Measurements from ENCODE around the gene CACNB4.

CACNB4 gene

DNA sequence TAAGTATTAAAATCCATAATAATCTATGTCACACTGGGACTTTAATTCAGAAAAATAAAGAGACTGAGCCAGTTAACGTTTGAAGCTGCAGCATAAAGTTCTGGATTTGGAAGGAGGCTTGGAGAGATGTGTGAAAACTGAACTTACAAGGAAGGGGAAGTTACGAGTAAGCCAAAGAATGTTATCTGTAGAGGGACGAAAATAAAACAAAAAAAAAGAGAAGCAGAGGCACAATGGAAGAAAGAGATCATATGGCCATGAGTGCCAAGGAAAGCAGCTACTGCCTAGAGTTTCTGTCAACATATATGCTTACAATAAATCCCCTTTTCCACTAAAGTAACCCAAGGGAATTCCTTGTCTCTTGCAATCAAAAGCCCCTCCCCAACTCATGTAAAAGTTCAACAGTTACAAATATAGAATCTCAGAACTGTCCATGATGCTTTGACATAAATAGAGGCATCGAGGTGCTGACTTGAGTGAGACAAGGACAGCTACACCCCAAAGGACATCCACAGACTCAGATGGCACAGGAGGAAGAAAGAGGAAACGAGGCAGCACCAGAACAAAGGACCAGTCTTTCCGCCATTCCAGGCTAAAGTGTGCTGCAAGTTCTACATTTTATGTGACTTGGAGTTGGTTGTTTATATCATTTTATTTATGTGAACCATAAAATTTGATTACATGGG is 254.5 kb downstream of the CACNB4 start:
- no peak for DNase-seq

DNA sequence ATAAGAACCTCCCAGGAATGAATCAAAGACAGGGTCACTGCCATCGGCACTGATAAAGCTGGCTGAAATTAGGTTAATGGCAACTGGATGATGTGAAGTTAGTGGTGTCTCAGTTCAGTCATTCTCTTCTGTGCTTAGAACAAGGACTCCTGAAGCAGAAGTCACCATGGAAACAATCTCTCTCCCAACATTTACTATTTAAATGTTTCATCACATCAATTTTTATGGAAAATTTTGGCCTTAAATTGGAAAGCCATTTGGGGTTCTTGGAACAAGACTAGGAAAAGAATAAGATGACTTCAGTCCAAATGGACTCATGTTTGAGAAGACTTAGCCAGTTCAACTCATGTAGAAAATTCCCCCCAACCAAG is 255.2 kb downstream of the CACNB4 start:
- DNase-seq: no peak

DNA sequence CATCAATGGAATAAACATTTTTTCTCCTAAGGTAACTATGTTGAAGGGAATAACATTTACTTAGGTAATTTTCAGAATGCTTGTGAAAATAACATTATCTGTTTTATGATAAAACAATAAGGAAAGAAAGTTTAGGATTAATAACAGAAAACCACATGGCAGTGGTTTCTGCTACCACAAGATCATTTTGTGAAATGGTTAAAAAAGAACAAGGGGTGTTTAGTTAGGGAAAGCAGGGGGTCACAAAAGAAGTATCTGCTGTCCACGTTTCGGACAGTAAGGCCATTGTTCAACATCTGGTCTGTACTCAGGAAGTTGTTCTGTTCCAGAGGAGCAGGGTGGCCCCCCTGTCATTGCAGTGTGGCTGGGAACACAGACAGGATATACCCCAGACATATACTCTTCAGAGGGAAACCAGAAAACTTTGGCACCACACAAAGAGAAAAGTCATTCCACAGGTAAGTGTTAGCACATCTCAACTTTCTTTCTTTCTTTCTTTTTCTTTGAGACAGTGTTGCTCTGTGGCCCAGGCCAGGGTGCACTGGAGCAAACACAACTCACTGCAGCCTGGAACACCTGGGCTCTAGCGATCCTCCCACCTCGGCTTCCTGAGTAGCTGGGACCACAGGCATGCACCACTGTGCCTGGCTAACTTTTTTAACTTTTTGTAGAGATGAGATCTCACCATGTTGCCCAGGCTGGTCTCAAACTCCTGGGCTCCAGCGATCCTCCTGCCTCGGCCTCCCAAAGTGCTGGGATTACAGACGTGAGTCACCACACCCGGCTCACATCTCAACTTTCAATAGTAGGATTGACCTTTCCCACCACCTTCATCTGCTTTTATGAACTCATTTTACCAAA is 255.8 kb downstream of the CACNB4 start:
- no peak for DNase-seq

DNA sequence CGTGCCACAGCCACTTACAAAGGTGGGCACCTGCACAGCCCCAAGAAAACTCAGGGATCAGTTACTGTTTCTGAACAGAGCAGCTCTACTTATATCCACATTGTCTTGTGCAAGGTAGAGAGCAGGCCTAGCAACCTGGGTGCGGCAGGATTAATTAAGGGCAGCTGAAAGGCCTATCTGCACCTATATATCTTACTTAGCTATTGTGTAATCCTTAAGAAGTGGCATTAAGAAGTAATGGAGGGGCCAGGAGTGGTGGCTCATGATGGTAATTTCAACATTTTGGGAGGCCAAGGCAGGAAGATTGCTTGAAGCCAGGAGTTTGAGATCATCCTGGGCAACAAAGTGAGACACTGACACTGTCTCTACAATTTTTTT is 257.8 kb downstream of the CACNB4 start:
- DNase-seq: no peak

DNA sequence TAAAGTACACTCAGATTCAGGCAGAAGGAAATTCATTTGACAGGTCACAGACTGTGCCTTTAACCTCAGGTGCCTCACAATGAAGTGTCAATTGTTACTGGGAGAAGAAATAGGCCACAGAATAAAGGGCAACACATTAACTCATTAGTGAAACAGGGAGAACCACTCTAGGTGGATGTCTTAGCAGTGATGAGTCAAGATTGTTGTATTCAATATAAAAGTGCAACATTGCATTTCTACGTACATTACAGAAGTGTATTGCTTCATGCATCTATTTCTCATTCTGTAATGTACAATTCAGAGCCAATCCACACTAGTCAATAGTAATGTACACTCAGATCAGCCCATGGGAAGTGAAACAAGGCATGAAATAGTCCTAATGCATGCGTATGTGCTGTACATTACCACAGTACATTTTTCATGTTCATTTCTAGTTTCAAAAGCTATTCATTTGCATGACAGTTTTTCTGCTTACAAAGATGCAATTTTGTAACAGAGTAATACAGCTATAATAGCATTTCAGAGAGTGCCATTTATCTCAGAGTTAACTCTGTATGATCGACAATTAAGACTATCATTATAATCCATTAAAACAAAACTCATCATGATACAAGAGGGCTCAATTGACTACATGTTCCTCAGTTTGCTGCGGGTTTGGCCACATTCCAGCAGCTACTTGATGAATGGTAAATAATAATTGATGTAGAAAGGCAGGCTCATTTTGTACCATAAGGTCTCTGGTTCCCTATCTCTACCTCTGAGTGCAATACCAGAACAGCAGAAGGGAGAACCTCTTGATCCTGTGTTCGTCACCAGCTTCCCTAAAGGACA is 258.4 kb downstream of the CACNB4 start:
- DNase-seq: no peak

DNA sequence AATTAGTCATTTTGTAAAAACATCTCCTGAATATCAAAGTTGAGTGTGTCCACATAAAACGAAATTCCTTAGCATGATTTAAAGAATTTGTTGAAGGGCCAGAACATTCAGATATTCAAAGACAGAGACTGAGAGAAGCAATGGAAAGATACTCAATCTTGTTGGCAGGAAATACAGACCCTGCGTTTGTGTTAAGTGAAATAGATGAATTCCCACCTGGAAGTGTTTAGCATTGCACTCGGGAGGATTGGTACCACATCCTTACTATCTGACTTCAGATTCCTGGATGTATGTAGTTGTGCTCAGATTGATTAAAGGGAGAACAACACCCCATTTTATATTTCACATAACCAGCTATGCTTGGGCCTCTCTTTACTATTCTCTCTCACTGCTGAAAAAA is 260.9 kb downstream of the CACNB4 start:
- no peak for DNase-seq

DNA sequence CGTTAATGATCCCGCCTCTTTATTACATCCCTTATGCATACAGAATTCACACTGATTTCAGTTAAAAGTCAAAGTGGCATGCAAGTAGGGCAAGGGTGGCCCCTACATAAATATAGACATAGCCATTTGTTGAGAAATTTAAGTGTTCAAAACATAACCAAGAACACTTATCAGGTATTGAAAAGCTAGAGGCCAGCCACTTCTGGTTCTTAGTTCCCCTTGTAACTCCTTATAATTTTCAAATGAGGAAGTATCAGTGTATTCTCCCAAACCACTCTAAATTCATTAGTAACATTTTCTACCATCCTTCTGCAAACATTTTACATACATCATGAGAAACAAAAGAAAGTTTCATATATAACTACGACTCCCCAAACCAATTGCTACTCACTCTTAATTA is 264.9 kb downstream of the CACNB4 start:
- no peak for DNase-seq

DNA sequence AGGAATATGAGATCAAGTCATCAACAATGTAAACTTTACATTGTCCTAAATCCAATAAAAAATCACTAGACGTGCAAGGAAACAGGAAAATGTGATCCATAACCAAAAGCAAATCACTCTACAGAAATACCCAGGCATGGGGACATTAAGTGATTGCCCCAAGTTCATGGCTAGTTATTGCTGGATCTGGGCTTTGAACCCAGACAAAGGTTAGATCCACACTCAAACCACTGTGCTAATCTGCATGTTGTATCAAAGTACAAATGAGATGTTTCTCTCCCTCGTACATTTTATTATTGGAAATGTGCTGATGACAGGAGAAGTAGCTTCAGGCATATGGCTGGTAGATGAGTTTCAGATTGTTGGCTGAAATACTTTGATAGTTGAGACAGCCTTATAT is 267.9 kb downstream of the CACNB4 start:
- DNase-seq: no peak

DNA sequence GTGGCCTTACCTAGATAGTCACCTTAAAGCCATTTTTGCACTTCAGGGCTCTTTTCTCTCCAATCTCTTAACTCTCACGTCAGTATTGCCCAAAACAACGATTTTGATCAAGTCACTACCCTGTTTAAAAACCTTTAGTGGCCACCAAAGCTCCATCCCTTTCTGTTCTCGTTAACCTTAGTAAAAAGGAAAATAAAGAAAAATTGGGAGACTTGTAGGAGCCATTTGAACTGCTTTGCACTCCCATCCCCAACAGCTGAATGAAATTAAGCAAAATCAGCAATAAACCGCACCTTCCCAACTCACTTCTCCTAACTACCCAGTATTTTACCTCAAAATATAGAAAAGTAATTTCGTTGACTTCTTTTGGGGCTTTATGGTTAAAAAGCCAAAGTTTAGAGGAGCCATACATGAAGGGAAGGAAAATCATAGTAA is 269.9 kb downstream of the CACNB4 start:
- DNase-seq: no peak

DNA sequence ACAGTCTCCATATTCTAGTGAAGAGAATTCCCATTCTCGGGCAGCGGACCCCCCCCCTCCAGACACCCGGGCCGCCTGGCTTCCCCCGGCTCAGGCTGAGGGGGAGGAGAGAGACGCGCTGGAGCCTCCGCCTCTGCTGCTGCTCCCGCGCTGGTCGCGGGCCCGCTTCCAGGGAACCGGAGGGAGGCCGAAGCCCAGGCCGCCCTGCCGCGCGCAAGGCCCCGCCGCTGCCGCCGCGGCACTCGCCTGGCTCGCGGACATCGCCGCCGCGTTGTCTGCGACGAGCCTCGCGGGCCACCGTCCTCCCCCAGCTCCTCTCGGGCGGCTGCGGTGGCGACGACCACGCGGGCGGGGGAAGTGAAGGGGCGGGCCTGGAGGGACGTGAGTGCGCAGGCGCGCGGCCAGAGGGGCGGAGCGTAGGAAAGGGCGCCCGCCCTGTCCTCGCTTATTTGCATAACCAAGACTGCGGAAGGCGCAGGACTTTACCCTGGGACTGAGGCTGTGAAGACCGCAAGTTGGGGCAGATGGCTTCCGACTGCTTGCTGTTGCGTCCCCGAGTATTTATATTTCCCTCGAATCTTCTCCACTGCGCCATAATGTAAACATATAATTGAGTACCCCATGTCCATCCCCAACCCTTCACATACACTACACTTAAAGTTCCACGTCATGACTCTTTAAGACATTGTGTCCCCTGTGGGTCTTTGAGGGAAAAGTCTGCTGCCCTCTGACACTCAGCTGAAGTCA is 270.5 kb downstream of the CACNB4 start, which contains the start of gene ARL5A:
Gene ARL5A (minus strand): TSS at position 279 of the 747 bp plus-strand sequence. CDS start 245 bp downstream, at position 34.
- peak; percentile 84 to 90 (median 88) for DNase-seq

DNA sequence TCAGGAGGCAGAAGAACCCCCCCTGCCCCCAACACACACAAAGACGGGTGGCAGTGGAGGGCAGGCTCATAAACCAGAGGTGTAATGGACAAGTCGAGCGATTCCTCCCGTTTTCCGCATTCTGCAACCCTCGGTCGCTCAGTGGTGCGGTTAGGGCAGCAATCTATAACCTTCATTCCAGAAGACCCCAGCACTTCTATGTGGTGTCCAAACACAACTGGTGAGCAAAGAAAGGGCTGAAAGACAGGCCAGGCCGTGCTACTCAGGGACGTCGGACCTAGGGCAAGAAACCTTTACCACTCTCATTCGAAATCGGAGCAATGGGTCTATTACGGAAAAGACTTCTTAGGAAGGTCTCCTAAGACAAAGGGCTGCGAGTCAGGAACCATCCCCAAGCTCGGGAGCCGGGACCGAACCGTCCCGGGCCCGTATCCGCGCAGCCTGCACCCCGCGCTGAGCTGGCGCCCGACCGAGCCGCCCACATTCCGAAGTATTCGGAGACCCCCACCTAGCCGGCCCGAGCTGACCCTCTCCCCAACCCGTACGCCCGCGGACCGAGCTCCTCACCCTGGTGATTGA is 271.2 kb downstream of the CACNB4 start:
- peak in 1 of 4 experiments; percentile 18 for DNase-seq

DNA sequence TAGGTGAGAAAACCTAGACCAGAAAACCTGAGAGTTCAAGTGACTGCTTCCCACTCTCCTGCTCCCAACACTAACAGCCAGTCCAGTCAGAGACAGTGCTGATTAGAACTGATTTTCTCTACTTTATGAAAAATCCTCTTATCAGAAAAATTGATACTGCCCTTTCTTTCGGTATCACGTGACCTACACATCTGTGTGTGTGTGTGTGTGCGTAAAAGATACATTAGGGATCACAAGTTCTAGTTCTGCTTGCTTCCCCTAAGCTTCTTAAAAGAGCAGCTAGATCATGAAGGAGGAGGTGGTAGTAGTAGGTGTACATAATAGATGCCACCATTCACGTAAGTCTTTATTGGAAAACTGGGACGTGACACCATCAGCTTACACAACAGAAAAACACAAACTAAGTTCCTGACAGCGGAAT is 272.1 kb downstream of the CACNB4 start:
- no peak for DNase-seq

DNA sequence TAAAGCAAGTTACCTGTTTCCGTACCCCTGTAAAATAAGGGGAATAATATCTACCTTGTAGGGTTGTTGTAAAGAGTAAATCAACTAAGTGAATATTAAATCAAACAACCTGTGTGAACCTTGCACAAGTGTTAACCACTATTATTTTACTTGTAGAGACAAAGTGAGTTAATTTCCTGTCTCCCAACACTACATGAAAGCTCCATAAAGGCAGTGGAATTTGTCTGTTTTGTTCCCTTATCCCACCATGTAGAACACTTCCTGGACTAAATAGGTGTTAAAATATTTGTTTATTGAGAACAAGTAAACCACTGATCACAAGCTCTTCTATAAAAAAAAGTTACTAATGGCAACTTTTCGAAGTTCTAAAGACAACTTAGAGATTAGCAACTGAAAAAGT is 274.0 kb downstream of the CACNB4 start:
- no peak for DNase-seq

DNA sequence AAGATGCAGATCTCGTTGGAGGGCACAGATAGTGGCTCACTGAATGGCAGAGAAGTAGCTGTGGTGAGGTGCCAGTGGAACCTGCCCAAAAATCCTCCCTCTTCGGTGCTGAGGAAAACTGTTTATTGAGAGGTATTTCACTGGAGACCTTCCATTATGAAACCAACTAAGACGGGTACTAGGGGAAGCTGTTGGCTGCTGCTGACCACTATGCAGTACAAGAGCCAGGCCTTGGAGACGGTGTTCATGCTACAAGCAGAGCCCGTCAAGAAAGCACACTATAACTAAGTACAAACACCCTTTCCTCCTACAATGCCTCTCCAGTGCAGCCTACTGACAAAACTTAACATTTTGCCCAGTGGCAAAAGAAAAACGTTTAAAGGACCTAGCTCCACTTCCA is 275.2 kb downstream of the CACNB4 start:
- DNase-seq: no peak

DNA sequence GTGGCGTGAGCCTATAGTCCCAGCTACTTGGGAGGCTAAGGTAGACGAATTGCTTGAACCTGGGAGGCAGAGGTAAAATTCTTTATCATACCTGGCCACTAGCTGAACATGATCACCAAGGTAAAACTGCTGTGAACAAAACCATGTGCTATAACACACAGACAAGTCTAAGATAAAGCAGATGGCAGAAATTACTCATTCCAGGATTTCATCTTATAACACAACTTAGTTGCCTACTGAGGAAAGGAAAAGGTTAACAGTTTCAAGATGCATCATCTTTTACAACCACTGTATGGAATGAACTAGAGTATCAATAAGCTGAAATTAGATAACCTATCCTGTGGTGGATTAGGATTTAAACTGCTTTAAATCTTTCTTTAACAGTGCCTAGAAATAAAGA is 278.9 kb downstream of the CACNB4 start:
- no peak for DNase-seq

DNA sequence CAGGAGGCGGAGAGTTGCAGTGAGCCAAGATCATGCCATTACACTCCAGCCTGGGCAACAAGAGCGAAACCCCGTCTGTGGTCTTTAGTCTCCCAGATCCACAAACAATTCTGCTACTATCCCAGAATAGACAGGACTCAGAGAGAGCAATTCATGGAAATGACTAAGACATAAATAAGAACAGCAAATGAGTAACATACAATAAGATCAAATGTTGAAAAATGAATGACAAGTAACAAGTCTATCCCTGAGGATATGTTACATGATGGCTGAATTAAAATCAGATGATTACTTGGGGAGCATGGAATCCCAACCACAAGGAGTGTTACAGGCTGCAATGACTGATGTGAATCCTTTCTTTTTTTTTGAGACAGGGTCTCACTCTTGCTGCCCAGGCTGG is 280.9 kb downstream of the CACNB4 start:
- no peak for DNase-seq

DNA sequence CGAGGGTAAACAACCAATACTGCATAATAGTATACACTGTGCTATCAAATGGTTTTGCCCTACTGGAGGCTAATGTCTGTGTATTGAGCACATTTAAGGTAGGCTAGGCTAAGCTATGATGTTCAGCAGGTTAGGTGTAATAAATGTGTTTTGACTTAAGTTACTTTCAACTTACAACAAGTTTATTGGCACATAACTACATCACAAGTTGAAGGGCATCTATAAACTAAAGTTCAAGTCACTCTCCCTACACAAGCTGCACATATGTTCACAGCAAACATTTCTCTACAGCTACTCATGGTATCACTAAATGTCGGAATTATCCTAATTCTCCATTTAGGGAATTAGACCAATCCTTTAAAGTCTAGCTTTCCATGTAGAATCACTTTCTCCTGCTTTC is 282.0 kb downstream of the CACNB4 start:
- DNase-seq: no peak

DNA sequence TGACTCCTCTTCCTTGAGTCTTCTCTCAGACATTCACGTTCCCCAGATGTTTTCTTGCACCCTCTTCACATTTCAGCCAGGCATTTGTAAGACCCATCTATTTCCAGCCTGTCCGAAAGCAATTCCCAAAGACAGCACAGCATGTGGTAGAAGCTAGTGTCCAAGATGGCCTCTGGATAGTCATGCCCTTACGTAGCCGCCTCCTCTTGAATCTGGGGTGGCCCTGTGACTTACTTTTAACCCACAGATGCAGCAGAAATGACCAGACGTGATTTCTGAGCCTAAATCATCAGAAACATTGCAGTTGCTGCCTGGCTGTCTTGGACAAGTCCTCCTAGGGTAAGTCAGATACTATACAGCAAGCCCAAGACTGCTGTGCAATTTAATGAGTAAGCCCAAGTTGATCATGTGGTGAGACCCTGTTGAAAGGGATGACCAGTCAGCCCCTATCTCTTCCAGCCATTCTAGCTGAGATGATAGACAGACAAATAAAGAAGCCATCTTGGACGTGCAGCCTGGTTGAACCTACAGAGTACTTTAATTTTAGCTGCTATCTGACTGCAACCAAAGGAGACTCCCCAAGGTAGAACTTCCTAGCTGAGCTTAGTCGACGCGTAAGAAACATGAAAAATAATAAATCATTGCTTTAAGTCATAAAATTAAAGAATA is 282.9 kb downstream of the CACNB4 start:
- DNase-seq: no peak

DNA sequence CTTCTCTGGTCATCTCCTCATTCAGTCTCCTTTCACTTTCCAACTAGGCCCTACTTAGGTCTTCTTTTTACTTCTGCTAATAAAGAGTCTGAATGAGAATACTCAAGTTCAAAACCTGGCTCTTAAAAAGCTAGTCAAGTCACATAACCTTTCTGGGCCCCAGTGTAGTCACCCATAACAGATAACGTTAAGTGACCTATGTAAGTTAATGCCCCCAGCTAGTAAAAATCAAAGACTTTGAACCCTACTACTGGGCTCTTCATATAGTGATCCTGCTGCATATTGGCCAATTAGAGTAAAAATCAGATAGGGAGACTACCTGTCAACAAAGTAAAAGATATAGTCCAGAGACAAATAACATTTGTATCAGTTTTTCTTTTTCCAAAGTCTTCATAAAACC is 288.4 kb downstream of the CACNB4 start:
- no peak for DNase-seq

DNA sequence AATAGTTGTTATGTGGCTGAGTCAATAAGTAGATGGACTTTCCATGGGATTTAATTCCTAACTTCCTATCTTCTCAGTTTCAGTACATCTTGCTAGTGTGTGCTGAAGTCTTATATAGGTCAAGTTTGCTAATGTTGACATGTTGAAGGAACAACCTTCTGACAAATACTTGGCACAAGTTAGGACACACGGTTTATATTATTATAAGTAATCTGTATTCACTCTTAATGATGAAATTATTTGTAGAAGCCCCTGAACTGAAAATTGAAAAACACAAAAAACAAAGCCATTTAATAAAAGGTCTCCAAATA is 289.8 kb downstream of the CACNB4 start:
- DNase-seq: no peak

DNA sequence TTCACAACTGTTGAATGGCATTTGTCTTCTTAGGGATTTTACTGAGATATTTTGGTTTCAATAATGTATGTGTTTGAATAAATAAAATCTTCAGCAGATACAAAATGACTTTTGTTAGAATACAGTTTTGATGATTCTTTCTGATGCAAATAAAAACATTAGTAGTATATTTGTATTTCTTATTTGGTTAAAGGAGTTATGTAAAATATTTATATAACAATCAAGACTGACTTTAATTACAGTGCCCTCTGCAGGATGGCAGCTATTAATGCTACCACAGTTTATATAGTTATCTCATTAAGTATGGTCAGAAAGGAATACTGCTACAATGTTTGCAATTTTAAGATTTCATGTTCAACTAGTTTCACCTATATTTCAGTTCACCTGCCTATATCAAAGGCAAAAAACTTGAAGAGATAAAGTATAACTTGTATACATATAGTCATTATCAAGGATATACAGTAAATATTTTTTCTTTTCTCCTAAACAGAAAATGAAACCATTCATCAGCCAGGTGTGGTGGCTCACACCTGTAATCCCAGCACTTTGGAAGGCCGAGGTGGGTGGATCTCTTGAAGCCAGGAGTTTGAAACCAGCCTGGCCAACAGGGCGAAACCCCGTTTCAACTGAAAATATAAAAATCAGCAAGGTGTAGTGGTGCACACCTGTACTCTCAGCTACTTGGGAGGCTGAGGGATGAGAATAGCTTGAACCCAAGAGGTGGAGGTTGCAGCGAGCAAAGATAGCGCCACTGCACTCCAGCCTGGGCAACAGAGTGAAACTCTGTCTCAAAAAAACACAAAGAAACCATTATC is 290.4 kb downstream of the CACNB4 start:
- no peak for DNase-seq
